Neural cell (in vitro differentiated cells): Measurements from ENCODE around the gene EPS15. TPM values are rescaled to one million over a fixed set of nuclear protein-coding genes. Genes with fewer than 3 reads are reported as not detected.
"Not testable (repeated sequence)": the region's sequence is repeated elsewhere in the genome, so short reads cannot be mapped to it uniquely, and the experiment has no call there.

Experiments used
- H2AFZ ChIP-seq: fragments of 200-600, 300-800 bp; sonication (generic), shearing (Covaris generic); 2 replicates; pipeline ENCODE4 v1.6.0; 2014; ENCODE audit warnings: low read depth, mild to moderate bottlenecking, antibody characterized with exemption, low read length, moderate library complexity
- H3F3A ChIP-seq: fragments of 200-600 bp; shearing (Covaris generic); 2 replicates; pipeline ENCODE4 v1.6.1; 2016; ENCODE audit warnings: mild to moderate bottlenecking, moderate library complexity, mixed read lengths, antibody characterized with exemption, low read length; ENCODE audit not compliant: insufficient read depth, poor library complexity, severe bottlenecking
- H3K27ac ChIP-seq: fragments of 200-600, 300-800 bp; sonication (generic), shearing (Covaris generic); 2 replicates; pipeline ENCODE4 v1.5.1; 2014; ENCODE audit warnings: mild to moderate bottlenecking, low read length, moderate library complexity
- H3K27me3 ChIP-seq: fragments of 300-800, 200-600 bp; sonication (generic), shearing (Covaris generic); 2 replicates; pipeline ENCODE4 v1.6.0; 2014; ENCODE audit warnings: mild to moderate bottlenecking, low read depth, low read length, moderate library complexity; ENCODE audit not compliant: insufficient read depth
- H3K36me3 ChIP-seq: fragments of 300-800, 200-600 bp; sonication (generic), shearing (Covaris generic); 2 replicates; pipeline ENCODE4 v1.5.1; 2014; ENCODE audit warnings: mild to moderate bottlenecking, antibody characterized with exemption, low read length, moderate library complexity; ENCODE audit not compliant: insufficient read depth
- H3K4me2 ChIP-seq: fragments of 300-800, 200-600 bp; sonication (generic), shearing (Covaris generic); 2 replicates; pipeline ENCODE4 v1.6.0; 2014; ENCODE audit warnings: mild to moderate bottlenecking, low read length
- H3K4me3 ChIP-seq: fragments of 300-800, 200-600 bp; sonication (generic), shearing (Covaris generic); 2 replicates; pipeline ENCODE4 v1.5.1; 2014; ENCODE audit warnings: mild to moderate bottlenecking, low read length, moderate library complexity
- H3K79me2 ChIP-seq: fragments of 200-600 bp; shearing (Covaris generic); replicated peaks from 2 replicates; pipeline ENCODE4 v1.6.0; 2014; ENCODE audit warnings: mild to moderate bottlenecking, low read length, moderate library complexity; ENCODE audit not compliant: insufficient read depth
- H3K9ac ChIP-seq: fragments of 300-800, 200-600 bp; sonication (generic), shearing (Covaris generic); 2 replicates; pipeline ENCODE4 v1.6.1; 2016; ENCODE audit warnings: mild to moderate bottlenecking, low read length, mixed read lengths
- H3K9me2 ChIP-seq: fragments of 200-600 bp; shearing (Covaris generic); 2 replicates; pipeline ENCODE4 v1.6.1; 2016; ENCODE audit warnings: mild to moderate bottlenecking, low read length, mixed read lengths; ENCODE audit not compliant: insufficient read depth
- H3K9me3 ChIP-seq: fragments of 200-600, 300-800 bp; sonication (generic), shearing (Covaris generic); 2 replicates; pipeline ENCODE4 v1.6.1; 2016; ENCODE audit warnings: mild to moderate bottlenecking, mixed run types, low read length, moderate library complexity, mixed read lengths
- H4K20me1 ChIP-seq: fragments of 200-600 bp; shearing (Covaris generic); 2 replicates; pipeline ENCODE4 v1.6.1; 2016; ENCODE audit warnings: mild to moderate bottlenecking, mixed run types; ENCODE audit not compliant: insufficient read depth
- CTCF ChIP-seq: fragments of 450-650 bp; IDR thresholded peaks from 2 replicates; pipeline ENCODE4 v1.5.1; 2014; ENCODE audit warnings: antibody characterized with exemption, mild to moderate bottlenecking, moderate library complexity; ENCODE audit not compliant: poor library complexity, severe bottlenecking
- EP300 ChIP-seq: fragments of 450-650 bp; conservative IDR thresholded peaks from 2 replicates; pipeline ENCODE4 v1.6.1; 2014; ENCODE audit warnings: antibody characterized with exemption, mild to moderate bottlenecking, moderate library complexity; ENCODE audit not compliant: poor library complexity, severe bottlenecking
- EZH2 ChIP-seq: fragments of 200-600, 300-800 bp; shearing (Covaris generic), sonication (generic); IDR thresholded peaks from 2 replicates; pipeline ENCODE4 v1.6.1; 2014; ENCODE audit warnings: antibody characterized with exemption, low read length, borderline replicate concordance, mild to moderate bottlenecking; ENCODE audit not compliant: insufficient read depth, poor library complexity, severe bottlenecking
- MXI1 ChIP-seq: fragments of 450-650 bp; conservative IDR thresholded peaks from 2 replicates; pipeline ENCODE4 v1.6.1; 2014; ENCODE audit warnings: antibody characterized with exemption, mild to moderate bottlenecking; ENCODE audit not compliant: poor library complexity, severe bottlenecking
- POLR2AphosphoS5 ChIP-seq: IDR thresholded peaks from 2 replicates; pipeline ENCODE4 v1.6.1; 2012
- RAD21 ChIP-seq: fragments of 450-650 bp; conservative IDR thresholded peaks from 2 replicates; pipeline ENCODE4 v1.6.1; 2014; ENCODE audit warnings: antibody characterized with exemption, mild to moderate bottlenecking, moderate library complexity
- REST ChIP-seq: IDR thresholded peaks from 2 replicates; pipeline ENCODE4 v1.6.1; 2012; ENCODE audit warnings: borderline replicate concordance
- SMC3 ChIP-seq: fragments of 450-650 bp; conservative IDR thresholded peaks from 2 replicates; pipeline ENCODE4 v1.6.1; 2014; ENCODE audit warnings: antibody characterized with exemption, mild to moderate bottlenecking, moderate library complexity; ENCODE audit not compliant: poor library complexity
- TAF1 ChIP-seq: IDR thresholded peaks from 2 replicates; pipeline ENCODE4 v1.6.1; 2012; ENCODE audit warnings: low read depth
- polyA plus RNA-seq: library from polyadenylated mRNA; depleted of rRNA; stranded (reverse); fragments of >200 nt; gene quantifications from 2 replicates; pipeline ENCODE4 v1.2.3, GENCODE V29; 2014

The EPS15 gene
- polyA plus RNA-seq, 1 donor from 2014 or later: 101 TPM

DNA sequence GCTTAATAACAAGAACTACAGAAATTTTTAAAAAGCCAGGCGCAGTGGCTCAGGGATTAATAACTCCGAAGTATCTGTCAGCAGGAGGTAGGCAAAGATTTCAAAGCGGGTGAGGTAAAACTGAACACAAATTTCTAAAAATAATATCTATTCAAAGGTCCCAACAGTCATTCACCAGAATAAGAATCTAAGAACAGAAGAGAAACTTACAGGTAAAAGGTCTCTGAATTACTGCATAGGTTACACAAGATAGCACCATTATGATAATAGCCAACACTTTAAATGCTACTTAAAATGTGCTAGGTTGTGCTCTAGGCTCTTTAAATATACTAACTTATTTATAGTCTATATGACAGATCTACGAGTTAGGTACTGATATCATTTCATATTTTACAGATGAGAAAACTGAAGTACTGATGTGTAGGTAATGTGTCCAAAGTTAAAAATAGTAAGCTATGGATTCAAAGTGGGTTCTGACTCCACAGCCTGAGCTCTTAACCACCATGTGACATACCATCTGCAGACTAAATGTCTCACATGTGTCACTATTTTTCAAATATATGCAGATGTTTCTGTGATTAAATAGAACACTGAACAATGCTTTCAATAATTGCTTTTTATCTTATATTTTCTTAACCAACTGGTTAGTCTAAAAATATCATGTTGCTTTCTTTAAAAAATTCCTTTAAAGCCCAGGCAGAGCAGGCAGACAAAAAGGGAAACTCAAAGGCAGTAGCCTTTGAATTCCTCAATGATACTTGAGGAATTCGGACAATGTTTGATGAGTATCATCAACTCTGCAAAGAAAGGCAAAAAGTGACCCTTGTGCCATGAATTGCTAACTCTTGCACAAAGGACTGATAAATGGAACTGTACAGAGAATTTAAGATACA, 108.3 kb downstream of the EPS15 start:
- H3K27ac ChIP-seq: no peak overlapping the region
- no peaks in the 10 kb centered on the region for H3K27me3 ChIP-seq
- no peaks in the 10 kb centered on the region for H4K20me1 ChIP-seq
- H3K4me3 ChIP-seq: no peak overlapping the region
- TF ChIP-seq POLR2AphosphoS5 (no peak), TAF1 (no peak), EZH2 (no peak), SMC3 (no peak), RAD21 (no peak), REST (no peak), CTCF (no peak), MXI1 (no peak), EP300 (no peak)
- H3K79me2 ChIP-seq: peaks cover 18% of the 10 kb centered on the region
- no peak overlapping the region for H3K9ac ChIP-seq
- H3K9me3 ChIP-seq: no peaks in the 10 kb centered on the region
- no peak overlapping the region for H3K4me2 ChIP-seq
- no peak overlapping the region for H2AFZ ChIP-seq
- peaks cover 6% of the 10 kb centered on the region for H3K36me3 ChIP-seq
- H3F3A ChIP-seq: no peaks in the 10 kb centered on the region
- H3K9me2 ChIP-seq: no peaks in the 10 kb centered on the region

DNA sequence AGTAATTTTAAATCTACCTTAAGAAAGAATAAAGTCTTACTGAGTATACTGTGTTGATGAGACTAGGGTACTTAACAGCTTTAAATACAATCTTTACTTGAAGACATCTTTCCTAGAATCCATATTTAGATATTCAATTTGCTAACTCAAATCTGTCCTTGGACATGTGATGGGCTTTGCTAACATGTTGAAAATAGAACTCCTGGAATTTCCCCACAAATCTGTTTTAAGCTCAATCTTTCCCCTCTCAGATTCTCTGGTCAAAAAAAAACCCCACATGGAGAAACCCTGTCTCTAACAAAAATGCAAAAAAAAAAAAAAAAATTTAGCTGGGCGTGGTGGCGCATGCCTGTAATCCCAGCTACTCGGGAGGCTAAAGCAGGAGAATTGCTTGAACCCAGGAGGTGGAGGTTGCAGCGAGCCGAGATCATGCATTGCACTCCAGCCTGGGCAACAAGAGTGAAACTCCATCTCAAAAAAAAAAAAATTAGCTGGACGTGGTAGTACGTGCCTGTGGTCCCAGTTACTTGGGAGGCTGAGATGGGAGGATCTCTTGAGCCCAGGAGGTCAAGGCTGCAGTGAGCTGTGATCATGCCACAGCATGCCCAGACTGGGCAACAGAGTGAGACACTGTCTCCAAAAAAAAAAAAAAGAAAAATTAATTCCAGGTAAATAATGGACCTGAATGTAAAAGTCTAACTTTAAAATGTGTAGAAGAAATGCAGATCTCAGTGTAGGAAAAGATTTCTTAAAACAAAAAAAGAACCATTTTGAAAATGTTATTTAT, 109.1 kb downstream of the EPS15 start:
- not testable (repeated sequence) for H3K27ac ChIP-seq, H3K4me2 ChIP-seq, H3K36me3 ChIP-seq, H3K9me2 ChIP-seq, H3K9ac ChIP-seq, H3F3A ChIP-seq, H4K20me1 ChIP-seq, H3K4me3 ChIP-seq, H2AFZ ChIP-seq, H3K27me3 ChIP-seq, H3K9me3 ChIP-seq
- H3K79me2 ChIP-seq: peaks cover 14% of the 10 kb centered on the region
